ENCODE data around the gene PLCB1.

- TF ChIP-seq USF2 (IDR thresholded peaks at IDR 0.05; ENCODE audit: borderline replicate concordance, low read depth, low read length), result no peak
- no peak for TF ChIP-seq ELK1 (IDR thresholded peaks at IDR 0.05; ENCODE audit: low read depth, low read length)
- TF ChIP-seq POLR2A (IDR thresholded peaks at IDR 0.05; ENCODE audit: low read depth, low read length), result no peak
Observed at GRCh38 chr20:8116067-8116811, 15.8 kb upstream of the PLCB1 start.
